Measurements from ENCODE around the gene TMEM259.

Gene TMEM259

DNA sequence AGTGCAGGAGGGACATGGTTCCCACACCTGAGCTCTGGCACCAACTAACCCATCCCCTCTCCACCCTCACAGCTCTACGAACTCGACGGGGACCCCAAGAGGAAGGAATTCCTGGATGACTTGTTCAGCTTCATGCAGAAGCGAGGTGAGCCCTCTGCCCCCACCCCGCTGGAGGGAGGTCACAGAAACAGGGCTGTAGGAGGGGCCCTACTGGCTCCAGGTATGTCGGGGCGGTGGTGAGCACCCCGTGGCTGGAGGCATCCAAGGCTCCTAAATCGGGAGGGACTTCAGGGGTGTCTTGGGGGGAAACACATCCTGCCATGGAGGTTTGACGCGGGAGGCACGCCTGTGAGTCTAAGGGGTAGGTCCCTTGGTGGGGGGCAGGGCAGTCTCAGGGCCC, 60.9 kb downstream of the TMEM259 start:
- H3K9me3 ChIP-seq (ENCODE audit: low read length) = no peaks in the 10 kb centered on the region
- H3K36me3 ChIP-seq (ENCODE audit: insufficient read depth, low read length) = no peaks in the 10 kb centered on the region
- no peak overlapping the region for H2AFZ ChIP-seq (ENCODE audit: low read length)
- H3K4me3 ChIP-seq (ENCODE audit: low read depth, low read length, poor library complexity, severe bottlenecking) = no peak overlapping the region
- TF ChIP-seq, protein P1, sequence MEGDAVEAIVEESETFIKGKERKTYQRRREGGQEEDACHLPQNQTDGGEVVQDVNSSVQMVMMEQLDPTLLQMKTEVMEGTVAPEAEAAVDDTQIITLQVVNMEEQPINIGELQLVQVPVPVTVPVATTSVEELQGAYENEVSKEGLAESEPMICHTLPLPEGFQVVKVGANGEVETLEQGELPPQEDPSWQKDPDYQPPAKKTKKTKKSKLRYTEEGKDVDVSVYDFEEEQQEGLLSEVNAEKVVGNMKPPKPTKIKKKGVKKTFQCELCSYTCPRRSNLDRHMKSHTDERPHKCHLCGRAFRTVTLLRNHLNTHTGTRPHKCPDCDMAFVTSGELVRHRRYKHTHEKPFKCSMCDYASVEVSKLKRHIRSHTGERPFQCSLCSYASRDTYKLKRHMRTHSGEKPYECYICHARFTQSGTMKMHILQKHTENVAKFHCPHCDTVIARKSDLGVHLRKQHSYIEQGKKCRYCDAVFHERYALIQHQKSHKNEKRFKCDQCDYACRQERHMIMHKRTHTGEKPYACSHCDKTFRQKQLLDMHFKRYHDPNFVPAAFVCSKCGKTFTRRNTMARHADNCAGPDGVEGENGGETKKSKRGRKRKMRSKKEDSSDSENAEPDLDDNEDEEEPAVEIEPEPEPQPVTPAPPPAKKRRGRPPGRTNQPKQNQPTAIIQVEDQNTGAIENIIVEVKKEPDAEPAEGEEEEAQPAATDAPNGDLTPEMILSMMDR (IDR thresholded peaks at IDR 0.05; ENCODE audit: low read length) = no peak
- no peak for TF ChIP-seq EZH2 (IDR thresholded peaks at IDR 0.05; ENCODE audit: borderline replicate concordance, low read length)
- peaks cover 15% of the 10 kb centered on the region; the same call in 1 of the 2 replicates for H3K27me3 ChIP-seq (ENCODE audit: insufficient read depth, low read length)
- no peak overlapping the region for H3K9ac ChIP-seq (ENCODE audit: low read length)
- H3F3A ChIP-seq (ENCODE audit: insufficient read depth, low read length) = no peaks in the 10 kb centered on the region
- no peaks in the 10 kb centered on the region for H3K4me1 ChIP-seq (ENCODE audit: insufficient read depth, low read length, severe bottlenecking)
- H3K9me2 ChIP-seq (ENCODE audit: low read depth, low read length) = no peaks in the 10 kb centered on the region
- no peak overlapping the region for H3K27ac ChIP-seq (ENCODE audit: low read depth, low read length, poor library complexity, severe bottlenecking)
- H3K4me2 ChIP-seq (ENCODE audit: low read length) = no peak overlapping the region
- no peaks in the 10 kb centered on the region for H4K20me1 ChIP-seq (ENCODE audit: insufficient read depth, low read length)
- no peaks in the 10 kb centered on the region for H3K79me2 ChIP-seq (ENCODE audit: insufficient read depth, low read length)
